Activated CD8-positive, alpha-beta memory T cell treated with anti-CD3 and anti-CD28 coated beads, Interleukin-2, amount 50 U/mL, for 4 hours (primary cell): ENCODE results near the gene ACTR2.

Source experiments
- DNase-seq: peaks from one replicate; pipeline ENCODE4 v3.0.0-alpha.2; 2020

ACTR2 gene

DNA sequence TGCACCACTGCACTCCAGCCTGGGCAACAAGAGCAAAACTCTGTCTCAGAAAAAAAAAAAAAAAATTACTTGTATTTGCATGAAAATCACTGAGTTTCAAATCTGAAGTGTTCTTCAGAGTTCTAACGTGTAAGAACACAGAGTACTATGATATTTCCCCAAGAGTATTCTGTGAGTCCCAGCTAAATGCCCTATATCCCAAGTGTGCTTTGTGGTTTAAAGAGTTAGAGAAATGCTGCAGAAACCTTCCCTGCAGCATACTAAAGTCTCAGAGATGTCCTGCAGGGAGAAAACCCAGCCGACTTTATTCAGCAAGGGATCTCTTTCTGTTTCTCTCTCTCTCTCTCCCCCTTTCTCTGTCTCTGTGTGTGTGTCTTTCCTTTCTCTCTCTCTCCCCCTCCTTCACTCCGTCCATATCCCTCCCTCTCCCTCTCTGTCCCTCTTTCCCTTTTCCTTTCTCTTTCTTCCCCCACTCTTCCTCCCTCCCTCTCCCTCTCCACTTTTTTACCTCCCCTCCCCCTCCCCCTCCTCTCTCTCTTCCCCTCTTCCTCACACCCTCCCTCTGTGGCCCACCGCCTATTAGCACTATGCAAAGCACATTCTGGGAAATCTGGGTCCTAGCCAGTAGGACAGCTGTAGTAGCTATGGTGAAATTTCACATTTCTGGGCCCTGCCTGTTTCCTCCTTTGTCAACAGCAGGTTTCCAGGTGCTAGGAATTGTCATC is 54.2 kb downstream of the ACTR2 start:
- no peak for DNase-seq

- no peak for DNase-seq
These were observed 54.9 kb downstream of the ACTR2 start for GRCh38 chr2:65282477-65283053.

- DNase-seq = no peak
These were observed 59.7 kb downstream of the ACTR2 start for GRCh38 chr2:65287364-65287763.

GRCh38 chr2:65291216-65292105 is 63.8 kb downstream of the ACTR2 start:
- no peak for DNase-seq

GRCh38 chr2:65292106-65292400 is 64.4 kb downstream of the ACTR2 start:
- DNase-seq = no peak

GRCh38 chr2:65292461-65293011 is 64.9 kb downstream of the ACTR2 start:
- no peak for DNase-seq

DNA sequence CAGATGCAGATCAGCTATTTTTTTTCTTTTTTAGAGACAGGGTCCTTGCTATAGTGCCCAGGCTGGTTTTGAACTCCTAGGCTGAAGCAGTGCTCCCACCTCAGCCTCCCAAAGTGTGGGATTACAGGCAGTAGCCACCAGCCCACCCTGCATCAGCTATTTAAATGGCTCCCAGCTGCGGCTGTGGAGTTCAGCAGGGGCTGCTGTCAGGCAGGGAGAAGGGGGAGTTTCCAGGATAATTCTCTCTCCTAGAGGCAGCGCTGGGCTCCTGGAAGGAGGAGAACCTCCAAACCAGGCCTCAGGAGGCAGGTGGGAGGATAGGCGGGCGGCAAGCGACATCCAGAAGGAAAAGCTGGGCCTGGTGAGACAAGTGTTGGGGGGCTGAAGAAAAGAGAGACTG is 65.7 kb downstream of the ACTR2 start:
- no peak for DNase-seq

GRCh38 chr2:65294136-65294535 is 66.5 kb downstream of the ACTR2 start:
- DNase-seq = no peak

- DNase-seq = no peak
These were observed 67.1 kb downstream of the ACTR2 start for GRCh38 chr2:65294701-65295100.

GRCh38 chr2:65296971-65297370 is 69.3 kb downstream of the ACTR2 start:
- DNase-seq = no peak

DNA sequence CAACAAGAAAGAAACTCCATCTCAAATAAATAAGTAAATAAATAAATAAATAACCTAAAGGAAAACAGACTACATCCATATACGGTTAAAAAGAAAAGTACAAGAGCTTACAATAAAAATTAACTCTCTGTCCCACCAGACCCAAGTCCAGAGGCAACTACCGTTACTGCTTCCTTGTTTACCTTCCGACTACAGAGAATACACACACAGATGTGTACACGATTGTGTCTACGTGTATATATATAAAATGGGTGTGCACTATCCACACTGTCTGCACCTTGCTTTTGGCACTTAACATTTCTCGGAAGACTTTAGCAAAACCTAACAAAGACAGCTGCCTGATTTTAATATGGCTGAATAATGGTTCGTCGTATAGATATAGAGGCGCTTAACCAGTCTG is 69.9 kb downstream of the ACTR2 start:
- no peak for DNase-seq

GRCh38 chr2:65298089-65298488 is 70.5 kb downstream of the ACTR2 start:
- DNase-seq = no peak

DNA sequence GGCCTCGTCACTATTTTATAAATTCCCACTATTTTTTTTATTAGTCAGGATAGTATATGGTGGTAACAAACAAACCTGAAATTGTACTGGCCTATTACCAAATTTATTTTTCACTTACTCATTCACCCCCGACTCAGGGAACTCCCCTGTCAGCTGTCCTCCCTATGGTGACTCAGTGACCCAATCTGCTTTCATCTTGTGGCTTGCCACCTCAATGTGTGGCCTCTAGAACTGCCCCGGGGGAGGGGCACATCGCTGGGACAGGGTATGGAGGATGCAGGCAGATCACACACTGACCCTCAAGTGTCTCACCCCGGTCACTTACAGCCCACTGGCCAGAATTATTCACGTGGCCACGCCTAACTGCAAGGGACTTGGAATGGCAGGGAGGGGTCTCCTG is 71.6 kb downstream of the ACTR2 start:
- DNase-seq = peak; percentile 25

DNA sequence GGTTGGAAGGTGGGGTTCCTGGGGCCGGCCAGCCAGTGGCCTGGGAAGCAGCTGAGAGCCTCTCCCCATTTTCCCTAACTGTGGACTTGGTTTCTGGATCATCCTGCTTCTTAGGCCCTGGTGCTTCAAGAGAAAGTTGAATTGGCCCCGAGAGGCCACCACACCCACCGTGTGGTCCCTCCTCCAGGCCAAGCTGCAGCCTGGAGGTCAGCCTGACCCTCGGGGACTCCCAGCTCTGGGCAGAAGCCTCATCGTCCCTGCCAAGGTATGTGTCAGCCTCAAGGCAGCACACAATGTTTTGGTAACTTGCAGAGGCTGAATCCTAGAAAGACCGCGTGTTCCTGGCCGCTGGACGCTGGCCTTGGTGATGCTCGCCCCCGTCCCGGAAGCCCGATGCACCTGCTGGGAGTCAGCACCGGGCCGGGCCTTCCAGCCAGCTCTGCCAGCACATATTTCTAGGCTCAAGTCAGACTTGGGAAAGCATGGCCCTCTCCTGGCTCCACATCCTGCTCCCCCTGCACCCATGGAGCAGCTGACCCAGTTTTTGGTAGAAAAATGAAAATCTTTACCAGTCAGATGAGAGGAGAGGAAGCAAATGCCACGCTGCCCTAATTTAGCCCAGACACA is 72.6 kb downstream of the ACTR2 start:
- no peak for DNase-seq

- peak; percentile 73 for DNase-seq
These were observed 73.4 kb downstream of the ACTR2 start for GRCh38 chr2:65300761-65301711.

GRCh38 chr2:65305934-65306333 is 78.3 kb downstream of the ACTR2 start:
- no peak for DNase-seq

DNA sequence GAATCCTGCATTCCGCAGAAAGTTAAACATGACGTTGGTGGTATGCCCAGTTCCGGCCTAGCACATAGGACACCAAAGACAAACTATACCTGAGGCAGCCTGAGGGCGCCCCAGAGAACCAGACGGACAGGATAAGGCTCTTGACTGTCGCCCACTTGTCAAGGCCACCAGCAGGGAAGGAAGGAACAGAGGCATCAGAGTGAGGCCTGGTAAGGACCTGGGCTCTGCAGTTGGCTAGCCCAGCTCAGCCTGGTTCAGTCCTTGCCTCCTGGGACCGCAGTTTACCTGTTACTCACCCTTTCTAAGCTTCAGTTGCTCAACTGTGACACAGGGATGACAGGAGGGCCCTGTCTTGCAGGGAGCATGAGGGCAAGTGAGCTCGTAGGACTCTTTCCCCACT is 82.1 kb downstream of the ACTR2 start:
- no peak for DNase-seq

GRCh38 chr2:65311049-65311448 is 83.4 kb downstream of the ACTR2 start:
- no peak for DNase-seq

DNA sequence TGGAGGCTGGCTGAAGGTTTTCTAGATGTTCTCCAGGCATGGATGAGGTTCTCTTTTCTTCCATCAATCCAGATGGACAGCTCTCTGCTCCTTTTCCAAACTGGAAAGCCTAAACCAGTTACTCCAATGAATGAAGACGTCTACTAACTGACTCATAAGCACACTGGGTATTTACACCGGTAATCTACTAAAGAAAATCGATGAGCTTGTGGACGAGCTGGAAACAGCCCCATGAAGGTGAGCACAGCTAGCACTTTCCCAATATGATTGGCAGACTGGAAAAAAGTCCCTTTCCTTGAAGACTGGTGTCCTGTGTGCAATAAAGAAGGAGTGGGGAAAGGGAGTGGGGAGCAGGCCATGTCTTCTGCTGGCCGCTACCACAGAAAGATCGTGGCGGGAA is 84.0 kb downstream of the ACTR2 start:
- no peak for DNase-seq

GRCh38 chr2:65313126-65313953 is 85.7 kb downstream of the ACTR2 start:
- no peak for DNase-seq

DNA sequence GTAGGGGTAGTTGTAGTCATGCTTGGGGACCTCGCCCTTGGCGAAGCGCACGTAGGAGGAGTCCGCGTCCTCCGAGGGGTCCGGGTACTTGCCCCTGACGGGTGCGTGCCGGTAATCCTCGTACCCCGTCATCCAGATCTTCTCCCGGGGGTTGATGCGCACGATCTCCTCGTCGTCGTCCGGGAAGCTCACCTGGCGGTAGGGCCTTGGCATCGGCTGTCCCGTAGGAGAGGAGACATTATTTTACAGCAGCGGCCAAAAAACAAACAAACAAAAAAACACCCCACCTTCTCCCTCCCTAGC is 86.3 kb downstream of the ACTR2 start:
- DNase-seq = no peak
